ENCODE data around the gene TPD52L2.
"Not testable (repeated sequence)": the region's sequence is repeated elsewhere in the genome, so short reads cannot be mapped to it uniquely, and the experiment has no call there.

TPD52L2 gene

GRCh38 chr20:63897978-63898561 is 33.0 kb downstream of the TPD52L2 start:
- no peak for DNase-seq

- peak in 1 of 2 donors; percentile 12 for DNase-seq
Observed at GRCh38 chr20:63898882-63899558, 34.0 kb downstream of the TPD52L2 start.

GRCh38 chr20:63900413-63900812 is 35.3 kb downstream of the TPD52L2 start:
- DNase-seq: no peak

- peak in 1 of 2 donors; percentile 22 for DNase-seq
Observed at GRCh38 chr20:63903796-63904561, 38.9 kb downstream of the TPD52L2 start.

- DNase-seq: no peak
Observed at GRCh38 chr20:63908008-63908682, 43.1 kb downstream of the TPD52L2 start.

GRCh38 chr20:63911176-63911575 is 46.1 kb downstream of the TPD52L2 start:
- peak in 1 of 2 donors; percentile 4 for DNase-seq

GRCh38 chr20:63913768-63914167 is 48.7 kb downstream of the TPD52L2 start:
- DNase-seq: no peak

GRCh38 chr20:63915471-63915870 is 50.4 kb downstream of the TPD52L2 start:
- no peak for DNase-seq

- not testable (repeated sequence) for DNase-seq
Observed at GRCh38 chr20:63916371-63916939, 51.4 kb downstream of the TPD52L2 start.

- no peak for DNase-seq
Observed at GRCh38 chr20:63917811-63918210, 52.7 kb downstream of the TPD52L2 start.

- no peak for DNase-seq
Observed at GRCh38 chr20:63919130-63919529, 54.1 kb downstream of the TPD52L2 start.

GRCh38 chr20:63920226-63920625 is 55.2 kb downstream of the TPD52L2 start:
- DNase-seq: no peak

GRCh38 chr20:63923651-63924050 is 58.6 kb downstream of the TPD52L2 start:
- DNase-seq: no peak

GRCh38 chr20:63924241-63924640 is 59.2 kb downstream of the TPD52L2 start:
- DNase-seq: no peak

GRCh38 chr20:63926298-63926697 is 61.2 kb downstream of the TPD52L2 start:
- DNase-seq: no peak

GRCh38 chr20:63929071-63929470 is 64.0 kb downstream of the TPD52L2 start:
- DNase-seq: no peak

GRCh38 chr20:63929473-63929883 is 64.4 kb downstream of the TPD52L2 start:
- DNase-seq: not testable (repeated sequence)

GRCh38 chr20:63930971-63931553 is 66.0 kb downstream of the TPD52L2 start:
- no peak for DNase-seq

- no peak for DNase-seq
Observed at GRCh38 chr20:63931735-63932134, 66.7 kb downstream of the TPD52L2 start.

- DNase-seq: no peak
Observed at GRCh38 chr20:63932606-63933160, 67.6 kb downstream of the TPD52L2 start.

GRCh38 chr20:63933646-63934045 is 68.6 kb downstream of the TPD52L2 start:
- DNase-seq: no peak

Data from CD4-positive, alpha-beta T cell treated with Interferon alpha-2 for 1 hour (primary cell).